HL-60 (cell line): ENCODE data around the gene PRDM16.

Experiments used
- CTCF ChIP-seq: IDR thresholded peaks from one replicate; pipeline ENCODE4 v1.5.1; 2011; ENCODE audit warnings: low read length, control low read depth, inconsistent platforms; ENCODE audit not compliant: insufficient read depth
- GABPA ChIP-seq: IDR thresholded peaks from 2 replicates; pipeline ENCODE4 v1.6.1; 2012; ENCODE audit warnings: low read depth
- REST ChIP-seq: IDR thresholded peaks from 2 replicates; pipeline ENCODE4 v1.6.1; 2012; ENCODE audit warnings: low read depth; ENCODE audit not compliant: insufficient replicate concordance

- TF ChIP-seq GABPA (no peak), CTCF (no peak), REST (no peak)
These were observed 277.5 kb downstream of the PRDM16 start for GRCh38 chr1:3346478-3346877.
